ENCODE data around the gene SNX2.

- TF ChIP-seq, protein P1, sequence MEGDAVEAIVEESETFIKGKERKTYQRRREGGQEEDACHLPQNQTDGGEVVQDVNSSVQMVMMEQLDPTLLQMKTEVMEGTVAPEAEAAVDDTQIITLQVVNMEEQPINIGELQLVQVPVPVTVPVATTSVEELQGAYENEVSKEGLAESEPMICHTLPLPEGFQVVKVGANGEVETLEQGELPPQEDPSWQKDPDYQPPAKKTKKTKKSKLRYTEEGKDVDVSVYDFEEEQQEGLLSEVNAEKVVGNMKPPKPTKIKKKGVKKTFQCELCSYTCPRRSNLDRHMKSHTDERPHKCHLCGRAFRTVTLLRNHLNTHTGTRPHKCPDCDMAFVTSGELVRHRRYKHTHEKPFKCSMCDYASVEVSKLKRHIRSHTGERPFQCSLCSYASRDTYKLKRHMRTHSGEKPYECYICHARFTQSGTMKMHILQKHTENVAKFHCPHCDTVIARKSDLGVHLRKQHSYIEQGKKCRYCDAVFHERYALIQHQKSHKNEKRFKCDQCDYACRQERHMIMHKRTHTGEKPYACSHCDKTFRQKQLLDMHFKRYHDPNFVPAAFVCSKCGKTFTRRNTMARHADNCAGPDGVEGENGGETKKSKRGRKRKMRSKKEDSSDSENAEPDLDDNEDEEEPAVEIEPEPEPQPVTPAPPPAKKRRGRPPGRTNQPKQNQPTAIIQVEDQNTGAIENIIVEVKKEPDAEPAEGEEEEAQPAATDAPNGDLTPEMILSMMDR (IDR thresholded peaks at IDR 0.05) = no peak
- no peak for TF ChIP-seq POLR2A (IDR thresholded peaks at IDR 0.05)
These were observed 102.6 kb downstream of the SNX2 start for GRCh38 chr5:122877518-122877917.
